GM19035 (cell line): Measurements from ENCODE around the gene DLST.
A peak's percentile ranks its signal among the peaks of the same experiment; 100 is the strongest.

Experiments used
- ATAC-seq: cut with Tn5 transposase; IDR thresholded peaks from one replicate; pipeline ENCODE4 v1.9.1; 2021; ENCODE audit not compliant: unreplicated experiment

Gene DLST

GRCh38 chr14:74859757-74860552 is 21.8 kb upstream of the DLST start:
- ATAC-seq = no peak

- ATAC-seq = no peak
These were observed 20.6 kb upstream of the DLST start for GRCh38 chr14:74860899-74861733.

GRCh38 chr14:74861734-74862090 is 20.0 kb upstream of the DLST start:
- ATAC-seq = no peak

GRCh38 chr14:74863274-74863673 is 18.4 kb upstream of the DLST start:
- ATAC-seq = no peak

- no peak for ATAC-seq
These were observed 17.5 kb upstream of the DLST start for GRCh38 chr14:74864198-74864597.

- ATAC-seq = no peak
These were observed 16.6 kb upstream of the DLST start for GRCh38 chr14:74865156-74865555.

GRCh38 chr14:74866708-74867389 is 14.9 kb upstream of the DLST start:
- ATAC-seq = no peak

GRCh38 chr14:74867673-74868072 is 14.0 kb upstream of the DLST start:
- ATAC-seq = no peak

- no peak for ATAC-seq
These were observed 13.0 kb upstream of the DLST start for GRCh38 chr14:74868739-74869138.

- no peak for ATAC-seq
These were observed 9.9 kb upstream of the DLST start for GRCh38 chr14:74871819-74872218.

GRCh38 chr14:74875204-74875603 is 6.5 kb upstream of the DLST start:
- ATAC-seq = no peak

- no peak for ATAC-seq
These were observed 5.5 kb upstream of the DLST start, which contains the start of gene PROX2 for GRCh38 chr14:74875941-74876913. PROX2 (minus strand) TSS chr14:74876145; CDS start chr14:74863834, 12,311 bp downstream.

GRCh38 chr14:74879427-74880182 is 2.1 kb upstream of the DLST start:
- ATAC-seq = no peak

GRCh38 chr14:74882103-74882920 is 596 bp downstream of the DLST start:
- peak; percentile 46 for ATAC-seq

GRCh38 chr14:74886001-74886400 is 4.3 kb downstream of the DLST start:
- ATAC-seq = no peak

GRCh38 chr14:74888164-74889158 is 6.7 kb downstream of the DLST start:
- no peak for ATAC-seq

GRCh38 chr14:74890262-74890661 is 8.5 kb downstream of the DLST start:
- no peak for ATAC-seq

GRCh38 chr14:74891870-74892269 is 10.2 kb downstream of the DLST start:
- no peak for ATAC-seq
